Colonic mucosa (tissue), 4 donors: ENCODE results near the gene GHR. TPM values are rescaled to one million over a fixed set of nuclear protein-coding genes. Genes with fewer than 3 reads are reported as not detected.

Experiments
- DNase-seq: peaks from one replicate; pipeline ENCODE4 v3.0.0-alpha.2; 2020
- H3K27ac ChIP-seq: fragments of 200-600 bp; one replicate; pipeline ENCODE4 v1.8.0; 2021
- H3K27me3 ChIP-seq: fragments of 200-600 bp; one replicate; pipeline ENCODE4 v1.8.0; 2021
- H3K36me3 ChIP-seq: fragments of 200-600 bp; one replicate; pipeline ENCODE4 v1.8.0; 2021
- H3K4me1 ChIP-seq: fragments of 200-600 bp; one replicate; pipeline ENCODE4 v1.8.0; 2021; ENCODE audit warnings: mild to moderate bottlenecking
- H3K4me3 ChIP-seq: fragments of 200-600 bp; one replicate; pipeline ENCODE4 v1.8.0; 2021
- H3K9ac ChIP-seq, 2 donors: one replicate each; pipeline ENCODE4 v1.7.0; 2013; ENCODE audit warnings: control low read depth in 2 of 2, low read depth in 2 of 2, low read length in 2 of 2
- H3K9me3 ChIP-seq: fragments of 200-600 bp; one replicate; pipeline ENCODE4 v1.8.0; 2021
- CTCF ChIP-seq: fragments of 200-600 bp; IDR thresholded peaks from one replicate; pipeline ENCODE4 v1.8.0; 2022; ENCODE audit warnings: antibody characterized with exemption, mild to moderate bottlenecking
- intact Hi-C: fragments of 100-400 bp; cut with DNase I; formaldehyde crosslinking; loops from one replicate; pipeline ENCODE4 v1.14.1; 2022
- total RNA-seq, 2 donors: library from RNA; stranded (reverse); fragmentation: NEBNext Ultra II Directional in 1 of 2; extraction: Animal tissue kit (Norgen Biotek cat#: 25700) in 1 of 2; gene quantifications; one replicate each; pipeline ENCODE4 v1.2.1, GENCODE V29; 2021
- donor health status: healthy.
- donor health status: DM: no; HTN: no; CAD: no.
- donor health status: DM: no; HTN: no; CAD: no.

The GHR gene
- total RNA-seq, 2 donors from 2014 or later, result 2.4 to 6.8 TPM

GRCh38 chr5:42502613-42503470 lies 79.6 kb downstream of the GHR start:
- no peak overlapping the region for H3K4me3 ChIP-seq

GRCh38 chr5:42506662-42507061 lies 83.4 kb downstream of the GHR start:
- TF ChIP-seq CTCF, result no peak
- Histone ChIP-seq H3K4me1 (no peaks in the 10 kb centered on the region), H3K9ac (no peak overlapping the region), H3K9me3 (no peaks in the 10 kb centered on the region), H3K27ac (no peak overlapping the region), H3K4me3 (no peak overlapping the region), H3K27me3 (no peaks in the 10 kb centered on the region), H3K36me3 (no peaks in the 10 kb centered on the region)
- no peak for DNase-seq
- intact Hi-C loops, result no loop called here

More at GRCh38 chr5:42502613-42503470, 79.6 kb downstream of the GHR start:
- H3K36me3 ChIP-seq, result no peaks in the 10 kb centered on the region
- no peak overlapping the region for H3K27ac ChIP-seq
- no peak for DNase-seq
- H3K9me3 ChIP-seq, result no peaks in the 10 kb centered on the region
- no peaks in the 10 kb centered on the region for H3K27me3 ChIP-seq
- intact Hi-C loops, result no loop called here
- H3K4me1 ChIP-seq, result no peaks in the 10 kb centered on the region
- TF ChIP-seq CTCF, result no peak
- H3K9ac ChIP-seq, result no peak overlapping the region

- H3K27me3 ChIP-seq, result no peaks in the 10 kb centered on the region
- no peaks in the 10 kb centered on the region for H3K4me1 ChIP-seq
- H3K27ac ChIP-seq, result no peak overlapping the region
- intact Hi-C loops, result no loop called here
- H3K9ac ChIP-seq, result no peak overlapping the region
- no peak overlapping the region for H3K4me3 ChIP-seq
- DNase-seq, result no peak
- no peak for TF ChIP-seq CTCF
- no peaks in the 10 kb centered on the region for H3K9me3 ChIP-seq
- no peaks in the 10 kb centered on the region for H3K36me3 ChIP-seq
Observed at GRCh38 chr5:42507451-42508097, 84.3 kb downstream of the GHR start.

GRCh38 chr5:42513246-42513645 lies 90.0 kb downstream of the GHR start:
- Histone ChIP-seq H3K9me3 (no peaks in the 10 kb centered on the region), H3K4me3 (no peak overlapping the region), H3K27ac (no peak overlapping the region), H3K36me3 (no peaks in the 10 kb centered on the region), H3K9ac (no peak overlapping the region), H3K27me3 (no peaks in the 10 kb centered on the region), H3K4me1 (no peaks in the 10 kb centered on the region)
- DNase-seq, result no peak
- TF ChIP-seq CTCF, result no peak
- intact Hi-C loops, result no loop called here

- Histone ChIP-seq H3K9ac (no peak overlapping the region), H3K9me3 (no peaks in the 10 kb centered on the region), H3K36me3 (no peaks in the 10 kb centered on the region), H3K4me1 (no peaks in the 10 kb centered on the region), H3K4me3 (no peak overlapping the region), H3K27me3 (no peaks in the 10 kb centered on the region), H3K27ac (no peak overlapping the region)
- intact Hi-C loops, result no loop called here
- no peak for TF ChIP-seq CTCF
- DNase-seq, result no peak
Observed at GRCh38 chr5:42514754-42515153, 91.5 kb downstream of the GHR start.
